Tibial artery (tissue), 4 donors: ENCODE measurements around the gene TMEM214.

ENCODE experiments used
- DNase-seq, 2 donors: peaks; one replicate each; pipeline ENCODE4 v3.0.0-alpha.2; 2019
- H3K27ac ChIP-seq, 2 donors: fragments of 200-600 bp; sonication (generic) in 1 of 2; 1 replicate in 1 of 2; 2 replicates in 1 of 2; pipeline ENCODE4 v1.5.1; 2018 to 2019; ENCODE audit warnings: mild to moderate bottlenecking in 1 of 2
- H3K27me3 ChIP-seq, 2 donors: fragments of 200-600 bp; sonication (generic) in 1 of 2; one replicate each; pipeline versions ENCODE4 v1.5.1 to v1.6.0; 2016 to 2019
- H3K36me3 ChIP-seq, 3 donors: fragments of 200-600 bp; sonication (generic) in 2 of 3; one replicate each; pipeline ENCODE4 v1.5.1; 2016 to 2019; ENCODE audit warnings: mild to moderate bottlenecking in 2 of 3
- H3K4me1 ChIP-seq, 4 donors: fragments of 200-600 bp; sonication (generic) in 2 of 4; 1 replicate in 3 of 4; 2 replicates in 1 of 4; pipeline ENCODE4 v1.5.1; 2016 to 2019
- H3K4me3 ChIP-seq, 2 donors: fragments of 200-600 bp; sonication (generic) in 1 of 2; 1 replicate in 1 of 2; 2 replicates in 1 of 2; pipeline ENCODE4 v1.5.1; 2018 to 2019; ENCODE audit warnings: mild to moderate bottlenecking in 2 of 2
- H3K9me3 ChIP-seq, 3 donors: fragments of 200-600 bp; sonication (generic) in 1 of 3; one replicate each; pipeline ENCODE4 v1.5.1; 2016 to 2019
- intact Hi-C: fragments of 100-400 bp; cut with DNase I; formaldehyde crosslinking; loops from one replicate; pipeline ENCODE4 v1.15.0; 2023; ENCODE audit warnings: low total_unique reads
- TF ChIP-seq, protein P1 (sequence below), 2 experiments: fragments of 200-600 bp in 1 of 2; fragments of 450-650 bp in 1 of 2; IDR thresholded peaks; one replicate each; pipeline ENCODE4 v1.5.1; 2017 to 2019; ENCODE audit warnings: antibody characterized with exemption in 2 of 2, mild to moderate bottlenecking in 1 of 2, moderate library complexity in 1 of 2

Gene TMEM214

GRCh38 chr2:26997394-26997793 lies 35.4 kb upstream of the TMEM214 start:
- Histone ChIP-seq H3K27me3 (no peaks in the 10 kb centered on the region), H3K4me1 (no peaks in the 10 kb centered on the region), H3K4me3 (no peak overlapping the region), H3K27ac (no peak overlapping the region), H3K9me3 (no peaks in the 10 kb centered on the region), H3K36me3 (no peaks in the 10 kb centered on the region)
- DNase-seq, result no peak
- TF ChIP-seq, protein P1, sequence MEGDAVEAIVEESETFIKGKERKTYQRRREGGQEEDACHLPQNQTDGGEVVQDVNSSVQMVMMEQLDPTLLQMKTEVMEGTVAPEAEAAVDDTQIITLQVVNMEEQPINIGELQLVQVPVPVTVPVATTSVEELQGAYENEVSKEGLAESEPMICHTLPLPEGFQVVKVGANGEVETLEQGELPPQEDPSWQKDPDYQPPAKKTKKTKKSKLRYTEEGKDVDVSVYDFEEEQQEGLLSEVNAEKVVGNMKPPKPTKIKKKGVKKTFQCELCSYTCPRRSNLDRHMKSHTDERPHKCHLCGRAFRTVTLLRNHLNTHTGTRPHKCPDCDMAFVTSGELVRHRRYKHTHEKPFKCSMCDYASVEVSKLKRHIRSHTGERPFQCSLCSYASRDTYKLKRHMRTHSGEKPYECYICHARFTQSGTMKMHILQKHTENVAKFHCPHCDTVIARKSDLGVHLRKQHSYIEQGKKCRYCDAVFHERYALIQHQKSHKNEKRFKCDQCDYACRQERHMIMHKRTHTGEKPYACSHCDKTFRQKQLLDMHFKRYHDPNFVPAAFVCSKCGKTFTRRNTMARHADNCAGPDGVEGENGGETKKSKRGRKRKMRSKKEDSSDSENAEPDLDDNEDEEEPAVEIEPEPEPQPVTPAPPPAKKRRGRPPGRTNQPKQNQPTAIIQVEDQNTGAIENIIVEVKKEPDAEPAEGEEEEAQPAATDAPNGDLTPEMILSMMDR (IDR thresholded peaks at IDR 0.05), result no peak
- intact Hi-C loops, result no loop called here

- Histone ChIP-seq H3K27me3 (no peaks in the 10 kb centered on the region), H3K27ac (no peak overlapping the region), H3K4me1 (no peaks in the 10 kb centered on the region), H3K36me3 (no peaks in the 10 kb centered on the region), H3K4me3 (no peak overlapping the region), H3K9me3 (no peaks in the 10 kb centered on the region)
- intact Hi-C loops, result no loop called here
- no peak for DNase-seq
- TF ChIP-seq, protein P1 (IDR thresholded peaks at IDR 0.05), result no peak
Observed at GRCh38 chr2:26998323-26998722, 34.4 kb upstream of the TMEM214 start.

DNA sequence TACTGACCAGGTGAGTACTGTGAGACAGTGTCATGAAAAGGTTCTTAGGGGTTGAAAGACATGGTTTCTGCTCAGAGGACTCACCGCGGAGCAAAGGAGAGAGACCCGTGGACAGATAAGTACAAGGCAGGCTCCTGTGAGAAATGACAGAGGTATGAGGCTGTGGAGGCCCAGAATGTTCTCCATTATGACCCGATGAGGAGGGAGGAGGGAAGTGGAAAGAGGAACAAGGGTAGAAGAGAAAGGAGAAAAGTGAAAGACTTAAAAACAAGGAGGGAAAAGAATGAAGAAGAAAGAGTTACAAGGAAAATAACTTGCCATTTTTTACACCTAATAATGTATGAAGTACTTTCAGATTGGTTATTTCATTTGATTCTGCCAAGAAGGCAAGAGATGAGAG lies 32.5 kb upstream of the TMEM214 start:
- H3K4me1 ChIP-seq, result no peaks in the 10 kb centered on the region
- H3K27me3 ChIP-seq, result no peaks in the 10 kb centered on the region
- DNase-seq, result no peak
- TF ChIP-seq, protein P1 (IDR thresholded peaks at IDR 0.05), result no peak
- H3K9me3 ChIP-seq, result no peaks in the 10 kb centered on the region
- no peaks in the 10 kb centered on the region for H3K36me3 ChIP-seq
- intact Hi-C loops, result no loop called here
- no peak overlapping the region for H3K27ac ChIP-seq
- H3K4me3 ChIP-seq, result no peak overlapping the region

DNA sequence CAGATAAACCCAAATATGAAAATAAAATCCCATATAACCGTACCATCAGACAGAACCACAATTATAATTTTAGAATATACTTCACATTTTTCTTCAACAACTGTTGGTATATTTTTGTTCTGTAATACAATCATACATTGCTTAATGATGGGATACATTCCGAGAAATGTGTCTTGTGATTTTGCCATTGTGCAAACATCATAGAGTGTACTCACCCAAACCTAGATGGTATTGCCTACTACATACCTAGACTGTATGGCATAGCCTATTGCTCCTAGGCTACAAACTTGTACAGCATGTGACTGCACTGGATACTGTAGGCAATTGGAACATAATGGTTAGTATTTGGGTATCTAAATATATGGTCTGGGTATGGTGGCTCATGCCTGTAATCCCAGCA lies 31.8 kb upstream of the TMEM214 start:
- intact Hi-C loops, result no loop called here
- no peaks in the 10 kb centered on the region for H3K36me3 ChIP-seq
- H3K4me3 ChIP-seq, result no peak overlapping the region
- TF ChIP-seq, protein P1 (IDR thresholded peaks at IDR 0.05), result no peak
- H3K27ac ChIP-seq, result no peak overlapping the region
- DNase-seq, result no peak
- no peaks in the 10 kb centered on the region for H3K4me1 ChIP-seq
- H3K9me3 ChIP-seq, result no peaks in the 10 kb centered on the region
- no peaks in the 10 kb centered on the region for H3K27me3 ChIP-seq

DNA sequence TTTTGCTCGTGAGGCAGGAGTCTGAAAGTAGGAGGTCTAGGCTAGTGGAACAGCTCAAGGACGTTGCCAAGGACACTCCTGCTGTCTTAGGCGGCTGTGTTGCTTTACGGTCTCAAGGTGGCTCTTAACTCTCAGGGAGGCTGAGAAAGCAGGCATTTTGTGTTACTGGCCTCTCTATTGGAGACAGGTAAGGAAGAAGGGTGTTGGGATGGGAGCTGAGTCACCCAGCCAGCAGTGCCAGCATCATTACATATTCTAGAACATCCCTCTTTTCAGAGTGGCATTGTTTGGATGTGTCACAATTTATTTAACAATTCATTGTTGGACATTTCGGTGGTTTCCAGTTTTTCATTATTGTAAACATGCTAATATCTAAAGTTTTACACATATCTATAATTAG lies 30.8 kb upstream of the TMEM214 start:
- Histone ChIP-seq H3K27me3 (no peaks in the 10 kb centered on the region), H3K4me1 (no peaks in the 10 kb centered on the region), H3K36me3 (no peaks in the 10 kb centered on the region), H3K27ac (no peak overlapping the region), H3K4me3 (no peak overlapping the region), H3K9me3 (no peaks in the 10 kb centered on the region)
- TF ChIP-seq, protein P1 (IDR thresholded peaks at IDR 0.05), result no peak
- no peak for DNase-seq
- intact Hi-C loops, result no loop called here

- no peak for DNase-seq
- no peaks in the 10 kb centered on the region for H3K4me1 ChIP-seq
- H3K36me3 ChIP-seq, result no peaks in the 10 kb centered on the region
- H3K4me3 ChIP-seq, result no peak overlapping the region
- no peaks in the 10 kb centered on the region for H3K27me3 ChIP-seq
- no peak overlapping the region for H3K27ac ChIP-seq
- TF ChIP-seq, protein P1 (IDR thresholded peaks at IDR 0.05), result no peak
- no peaks in the 10 kb centered on the region for H3K9me3 ChIP-seq
- intact Hi-C loops, result no loop called here
Observed at GRCh38 chr2:27003007-27003406, 29.8 kb upstream of the TMEM214 start.
